ENCODE results near the gene DNAJB7.
"Not testable (repeated sequence)": the region's sequence is repeated elsewhere in the genome, so short reads cannot be mapped to it uniquely, and the experiment has no call there.

DNAJB7 gene

GRCh38 chr22:40838486-40838885, 23.4 kb downstream of the DNAJB7 start:
- DNase-seq: no peak

- no peak for DNase-seq
Observed at GRCh38 chr22:40834619-40835018, 27.3 kb downstream of the DNAJB7 start.

GRCh38 chr22:40829131-40829530, 32.8 kb downstream of the DNAJB7 start:
- DNase-seq: no peak

- DNase-seq: no peak
Observed at GRCh38 chr22:40826984-40827741, 34.8 kb downstream of the DNAJB7 start.

- not testable (repeated sequence) for DNase-seq
Observed at GRCh38 chr22:40826292-40826691, 35.6 kb downstream of the DNAJB7 start.

GRCh38 chr22:40823426-40823825, 38.5 kb downstream of the DNAJB7 start:
- DNase-seq: no peak

GRCh38 chr22:40819599-40820140, 42.2 kb downstream of the DNAJB7 start:
- DNase-seq: no peak

- no peak for DNase-seq
Observed at GRCh38 chr22:40818747-40819598, 42.9 kb downstream of the DNAJB7 start, which contains the start of gene SLC25A17. TSS of gene SLC25A17 (minus strand) at chr22:40819346. CDS start at chr22:40819248, 98 bp downstream.

- DNase-seq: no peak
Observed at GRCh38 chr22:40818192-40818746, 43.6 kb downstream of the DNAJB7 start.

GRCh38 chr22:40817737-40818136, 44.2 kb downstream of the DNAJB7 start:
- no peak for DNase-seq

GRCh38 chr22:40813912-40814315, 48.0 kb downstream of the DNAJB7 start:
- DNase-seq: no peak
